Skin of body (tissue), 2 donors: ENCODE measurements around the gene SRRM3. TPM values are rescaled to one million over a fixed set of nuclear protein-coding genes. Genes with fewer than 3 reads are reported as not detected.
"Not testable (repeated sequence)": the region's sequence is repeated elsewhere in the genome, so short reads cannot be mapped to it uniquely, and the experiment has no call there.

Experiments used
- DNase-seq: peaks from one replicate; lab custom pipeline; 2025; lab: John Stamatoyannopoulos, UW
- total RNA-seq: library from RNA; depleted of rRNA; stranded (reverse); fragments of >200 nt; gene quantifications from one replicate; pipeline ENCODE4 v1.2.3, GENCODE V29; 2014

SRRM3 gene
- total RNA-seq, 1 donor from 2014 or later: 0.99 TPM

DNA sequence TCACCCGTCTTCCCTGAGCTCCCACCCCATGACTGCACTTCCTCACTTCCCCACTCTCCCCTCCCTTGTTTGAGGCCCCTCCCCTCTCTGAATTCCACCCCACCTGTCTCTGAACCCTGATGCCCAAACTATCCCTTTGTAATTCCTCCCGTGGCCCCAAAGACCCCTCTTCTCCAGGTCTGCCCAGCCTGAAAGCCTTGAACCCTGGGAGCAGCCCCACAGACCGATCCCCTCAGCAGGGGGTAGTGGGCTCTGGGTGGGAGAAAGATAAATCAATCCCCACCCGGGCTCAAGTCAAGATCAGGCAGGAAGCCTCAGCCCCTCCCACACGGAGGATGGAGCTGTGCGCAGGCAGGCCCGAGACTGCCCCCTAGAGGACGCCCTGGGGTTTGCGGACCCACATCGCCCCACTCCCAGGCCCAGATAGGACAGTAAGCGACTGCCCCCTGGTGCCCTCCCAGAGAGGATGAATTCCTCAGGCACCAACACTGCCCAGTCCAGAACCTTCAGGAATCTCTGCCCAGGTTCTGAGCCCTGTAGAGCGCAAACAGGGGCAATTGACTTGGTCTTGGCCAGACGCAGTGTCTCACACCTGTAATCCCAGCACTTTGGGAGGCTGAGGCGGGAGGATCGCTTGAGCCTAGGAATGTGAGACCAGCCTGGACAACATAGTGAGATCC, 112.5 kb downstream of the SRRM3 start:
- DNase-seq: peak; percentile 94

DNA sequence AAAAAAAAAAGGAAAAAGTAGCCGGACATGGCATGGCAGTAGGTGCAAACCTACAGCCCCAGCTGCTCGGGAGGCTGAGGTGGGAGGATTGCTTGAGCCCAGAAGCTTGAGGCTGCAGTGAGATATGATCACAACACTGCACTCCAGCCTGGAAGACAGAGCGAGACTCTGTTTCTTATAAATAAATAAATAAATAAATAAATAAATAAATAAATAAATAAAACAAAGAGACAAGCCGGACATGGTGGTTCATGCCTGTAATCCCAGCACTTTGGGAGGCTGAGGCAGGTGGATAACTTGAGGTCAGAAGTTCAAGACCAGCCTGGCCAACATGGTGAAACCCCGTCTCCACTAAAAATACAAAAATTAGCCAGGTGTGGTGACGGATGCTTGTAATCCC, 113.0 kb downstream of the SRRM3 start:
- DNase-seq: not testable (repeated sequence)

DNA sequence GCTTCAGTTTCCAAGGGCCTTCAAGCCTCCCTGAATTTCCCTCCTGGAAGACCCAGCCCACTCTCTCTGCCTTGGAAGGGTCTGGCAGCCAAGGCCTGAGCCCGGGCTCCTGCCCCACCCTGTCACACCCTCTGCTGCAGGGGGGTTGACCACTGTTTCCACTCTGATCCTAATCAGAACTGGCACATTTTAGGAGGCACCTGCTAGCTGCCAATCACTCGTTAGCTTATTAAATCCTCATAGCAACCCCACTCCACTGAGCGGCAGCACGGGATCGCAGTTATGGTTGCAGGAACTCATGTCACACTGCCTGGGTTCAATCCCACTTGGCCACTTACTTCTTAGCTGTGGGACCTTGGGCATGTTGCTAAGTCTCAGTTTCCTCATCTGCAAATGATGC, 113.7 kb downstream of the SRRM3 start:
- DNase-seq: no peak

DNA sequence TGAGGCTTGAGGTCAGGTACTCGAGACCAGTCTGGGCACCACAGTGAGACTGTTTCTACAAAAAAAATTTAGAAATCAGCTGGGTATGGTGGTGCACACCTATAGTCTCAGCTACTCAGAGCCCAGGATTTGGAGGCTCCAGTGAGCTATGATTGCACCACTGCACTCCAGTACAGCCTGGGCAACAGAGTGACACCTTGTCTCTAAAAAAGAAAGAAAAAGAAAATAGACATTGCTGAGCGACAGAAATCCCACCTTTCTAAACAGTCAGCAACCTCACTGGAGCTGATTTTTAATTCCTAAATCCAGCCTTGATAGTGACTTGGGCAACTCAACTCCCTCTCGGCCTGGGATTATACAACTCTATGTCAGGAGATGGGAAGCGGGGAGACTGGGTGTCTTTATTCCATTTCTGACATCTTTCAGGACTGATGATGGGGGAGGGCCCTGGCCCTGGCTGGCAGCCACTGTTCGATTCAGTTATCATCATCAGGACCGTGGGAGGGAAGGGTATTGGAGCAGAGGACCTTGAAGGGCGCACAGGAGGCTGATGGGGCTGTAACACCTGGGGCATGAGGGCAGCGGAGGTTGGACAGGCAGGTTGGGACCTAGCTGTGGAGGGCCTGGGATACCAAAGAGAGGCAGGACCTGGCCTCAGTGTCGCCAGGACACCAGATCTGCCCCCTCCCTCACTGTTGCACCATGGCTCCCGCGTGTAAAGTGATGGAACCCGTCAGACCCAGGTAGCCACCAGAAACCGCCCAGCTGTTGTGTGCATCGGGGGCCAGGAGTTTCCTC, 115.5 kb downstream of the SRRM3 start:
- DNase-seq: no peak

DNA sequence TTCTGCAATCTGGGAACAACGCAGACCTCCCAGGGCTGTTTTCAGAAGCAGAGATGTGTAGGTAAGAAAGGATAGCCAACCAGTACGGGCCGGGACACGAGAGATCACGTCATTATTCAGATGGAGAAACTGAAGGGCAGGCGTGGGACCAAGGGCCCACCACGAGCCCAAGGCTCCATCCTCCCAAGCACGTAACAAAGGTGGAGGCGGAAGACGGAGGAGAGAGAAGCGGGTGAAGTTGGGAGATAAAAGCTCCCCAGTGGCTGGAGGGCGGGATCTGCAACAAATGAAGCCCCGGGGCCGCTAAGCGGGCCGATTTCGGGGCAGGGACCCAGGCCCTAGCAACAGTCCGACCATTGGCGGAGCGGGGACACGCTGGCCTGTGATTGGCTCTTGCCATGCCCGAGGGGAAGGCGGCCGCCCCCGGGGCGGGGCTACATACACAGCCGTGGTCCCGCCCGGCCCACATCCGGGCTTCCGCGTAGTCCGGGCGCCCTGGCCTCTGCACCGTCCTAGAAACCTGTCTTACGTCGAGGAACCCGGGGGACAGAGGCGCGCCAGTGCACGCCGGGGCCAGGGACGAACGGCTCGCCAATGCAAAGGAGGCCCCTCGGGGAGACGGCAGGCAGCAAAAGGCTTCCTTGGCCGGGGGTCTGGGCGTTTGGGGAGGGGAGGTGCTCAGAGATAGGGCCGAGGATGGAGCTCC, 116.2 kb downstream of the SRRM3 start:
- DNase-seq: peak; percentile 96

DNA sequence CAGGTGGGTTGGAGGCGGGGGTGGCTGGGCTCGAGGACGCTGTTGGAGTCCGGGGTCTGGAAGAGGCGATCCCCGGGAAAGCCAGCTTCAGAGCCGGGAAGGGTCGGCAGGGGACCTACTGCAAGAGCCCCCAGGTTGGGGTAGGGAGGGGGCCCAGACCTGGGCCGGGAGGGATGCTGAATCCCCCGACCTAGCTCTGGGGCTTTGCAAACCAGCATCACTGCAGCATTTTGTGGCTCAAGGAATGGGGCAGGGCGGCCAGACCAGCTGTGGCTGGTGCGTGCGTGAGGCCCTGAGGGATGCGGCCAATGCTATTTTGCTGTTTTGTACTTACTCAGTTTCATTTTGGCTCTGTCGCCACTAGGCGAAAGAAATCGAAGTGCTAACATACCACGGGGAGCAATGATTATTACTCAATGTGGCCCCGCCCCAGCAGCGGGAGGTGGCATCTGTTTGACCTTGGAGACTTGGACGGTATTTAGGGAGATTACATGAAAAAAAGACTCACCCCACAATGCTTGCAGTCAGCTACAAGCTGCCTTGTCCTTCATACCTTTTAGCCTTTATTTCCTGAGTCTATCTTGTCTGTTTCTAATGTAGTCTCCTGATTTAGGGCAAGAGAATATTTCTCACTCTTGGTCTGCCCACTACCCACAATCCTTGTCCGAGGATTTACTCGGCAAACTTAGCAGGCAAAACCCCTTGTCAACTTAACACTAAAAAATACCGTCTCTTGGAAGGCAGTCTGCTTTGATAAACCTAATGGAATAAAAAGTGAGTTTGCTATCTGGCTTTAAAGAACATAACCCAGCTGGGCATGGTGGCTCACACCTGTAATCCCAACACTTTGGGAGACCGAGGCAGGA, 117.0 kb downstream of the SRRM3 start:
- peak; percentile 54 for DNase-seq

DNA sequence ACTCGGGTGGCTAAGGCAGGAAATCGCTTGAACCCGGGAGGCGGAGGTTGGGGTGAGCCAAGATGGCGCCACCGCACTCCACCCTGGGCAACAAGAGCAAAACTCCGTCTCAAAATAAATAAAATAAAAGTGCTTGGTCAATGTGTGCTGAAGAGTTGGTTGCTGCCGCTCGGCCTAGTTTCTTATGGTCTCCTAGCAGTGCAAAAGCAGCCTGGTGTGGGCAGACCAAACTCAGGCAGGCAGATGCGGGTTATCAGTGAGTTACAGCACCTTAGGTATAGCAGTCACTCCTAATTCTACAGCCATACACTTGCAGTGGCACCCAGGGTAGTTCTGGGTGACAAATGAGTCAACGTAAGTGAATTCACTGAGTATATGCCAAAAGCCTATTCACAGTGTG, 123.4 kb downstream of the SRRM3 start:
- no peak for DNase-seq

DNA sequence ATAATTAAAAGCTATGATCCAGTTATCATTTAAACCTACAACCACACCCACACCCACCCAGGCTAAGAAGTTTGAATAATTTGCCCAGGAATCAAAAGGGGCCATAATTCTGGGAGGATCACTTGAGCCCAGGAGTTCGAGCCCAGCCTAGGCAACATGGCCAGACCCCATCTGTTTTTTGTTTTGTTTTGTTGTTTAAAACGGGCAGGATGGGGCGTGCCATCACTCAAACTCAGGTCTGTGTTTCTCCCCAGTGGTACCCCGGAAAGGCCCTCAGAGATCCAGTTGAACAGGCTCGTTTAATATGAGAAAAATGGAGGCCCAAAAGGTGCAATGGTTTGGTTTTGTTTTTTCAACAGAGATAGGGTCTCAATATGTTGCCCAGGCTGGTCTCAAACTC, 124.1 kb downstream of the SRRM3 start:
- DNase-seq: no peak

DNA sequence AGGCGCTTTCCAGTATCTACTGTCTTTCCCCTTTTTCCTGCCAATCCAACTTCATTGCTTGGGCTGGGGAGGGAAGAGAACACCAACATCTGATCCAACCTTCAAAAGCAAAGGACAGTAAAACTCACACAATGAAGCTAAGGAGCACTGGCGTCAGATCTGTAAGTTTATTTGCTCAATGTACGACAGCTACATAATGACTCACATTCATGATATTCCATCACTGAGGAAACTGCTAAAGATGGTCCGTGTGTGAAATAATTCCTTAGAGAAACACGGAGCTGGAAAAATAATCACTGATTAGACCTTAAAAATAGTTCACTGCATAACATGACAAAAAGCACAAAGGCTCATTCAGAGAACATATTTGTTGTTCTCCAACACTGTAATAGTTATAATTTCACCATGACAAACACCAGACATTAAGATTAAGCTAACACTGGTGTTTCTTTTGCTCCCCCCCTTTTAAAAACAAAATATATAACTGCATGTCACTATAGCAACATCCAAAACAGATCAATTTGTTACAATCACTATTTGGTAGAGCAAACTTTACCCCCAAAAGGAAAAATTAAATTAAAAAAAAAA, 125.0 kb downstream of the SRRM3 start:
- DNase-seq: no peak

DNA sequence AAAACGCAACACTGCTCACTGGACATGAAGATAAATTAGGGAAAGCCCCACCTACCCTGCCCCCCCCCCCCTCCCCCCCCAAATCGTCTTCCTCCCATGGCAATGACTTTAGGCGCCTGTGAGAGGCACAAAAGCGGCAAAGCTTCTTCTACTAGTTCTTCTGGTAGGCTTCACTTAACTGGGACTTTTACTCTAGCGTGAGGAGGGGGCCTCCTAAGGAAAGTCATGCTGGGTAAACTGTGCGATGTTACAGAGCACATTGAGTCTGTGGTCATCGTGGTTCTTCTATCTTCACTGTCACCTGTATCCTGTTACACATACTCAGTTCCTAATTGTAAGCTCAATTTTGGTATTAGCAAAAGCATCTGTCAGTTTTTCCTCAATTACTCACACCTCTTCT, 125.9 kb downstream of the SRRM3 start:
- no peak for DNase-seq

DNA sequence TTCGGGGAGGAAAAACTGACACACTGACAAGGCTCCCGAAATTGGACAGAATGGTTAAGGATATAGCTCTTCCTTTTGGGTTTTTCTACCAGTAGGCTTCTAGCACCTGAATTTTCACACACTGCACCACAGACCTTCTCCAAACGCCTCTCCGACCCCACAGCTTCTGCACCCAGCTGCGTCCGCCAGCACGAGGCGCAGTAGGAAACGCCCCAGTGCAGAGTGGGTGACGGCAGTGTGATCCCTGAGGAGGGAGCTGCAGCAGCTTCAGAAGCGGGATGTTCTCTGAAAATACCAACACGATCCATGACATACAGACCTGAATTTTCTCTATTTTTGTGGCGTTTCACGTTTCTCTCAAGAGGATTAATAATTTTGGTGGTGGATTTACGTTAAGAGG, 126.7 kb downstream of the SRRM3 start:
- no peak for DNase-seq

DNA sequence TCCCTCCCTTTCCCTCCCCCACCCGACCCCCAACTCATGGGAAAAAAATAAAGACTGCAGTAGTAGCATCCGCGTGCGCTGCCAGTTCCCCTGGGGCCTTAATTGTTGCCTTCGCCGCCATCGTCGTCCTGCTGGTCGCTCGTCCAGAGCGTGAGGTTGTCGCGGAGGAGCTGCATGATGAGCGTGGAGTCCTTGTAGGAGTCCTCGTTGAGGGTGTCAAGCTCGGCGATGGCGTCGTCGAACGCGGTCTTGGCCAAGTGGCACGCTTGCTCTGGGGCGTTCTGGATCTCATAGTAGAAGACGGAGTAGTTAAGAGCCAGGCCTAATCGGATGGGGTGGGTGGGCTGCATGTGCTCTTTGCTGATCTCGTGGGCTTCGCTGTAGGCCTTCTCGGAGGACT, 127.8 kb downstream of the SRRM3 start:
- no peak for DNase-seq

DNA sequence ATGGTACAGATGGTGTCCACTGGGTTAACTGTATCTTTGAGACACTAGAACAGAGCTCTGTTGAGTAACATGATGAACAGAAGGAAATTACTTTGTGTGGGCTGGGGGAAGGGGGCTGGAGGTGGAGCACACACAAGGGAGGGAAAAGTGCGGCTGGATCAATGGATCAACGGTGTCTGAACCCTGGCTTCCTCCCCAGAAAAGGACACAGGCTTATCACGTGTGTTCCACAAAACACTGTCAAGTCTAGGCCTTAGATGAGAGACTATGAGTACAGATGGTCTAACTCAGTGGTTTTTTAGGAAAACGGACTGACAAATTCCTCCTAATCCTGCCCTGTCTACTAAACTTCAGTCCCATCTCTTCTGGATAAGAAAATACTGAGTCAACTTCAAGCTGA, 128.6 kb downstream of the SRRM3 start:
- no peak for DNase-seq

DNA sequence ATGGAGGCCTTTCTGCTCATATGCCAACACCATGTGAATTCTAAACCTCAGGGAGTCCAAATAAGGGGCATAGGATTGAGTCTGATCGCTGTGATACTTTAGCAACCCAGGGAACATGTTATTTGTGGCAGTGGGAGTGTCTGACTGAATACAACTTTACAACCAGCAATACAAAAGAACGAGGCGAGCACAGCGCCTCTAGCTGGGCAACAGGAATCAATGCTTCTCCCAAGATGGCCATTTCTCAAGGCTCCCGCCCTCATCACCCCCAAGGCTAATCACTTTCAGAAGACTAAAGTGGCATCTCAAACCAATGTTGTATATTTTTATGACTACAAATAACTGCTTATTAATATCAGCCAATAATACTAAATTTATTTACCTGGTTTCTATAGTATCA, 129.0 kb downstream of the SRRM3 start:
- no peak for DNase-seq

DNA sequence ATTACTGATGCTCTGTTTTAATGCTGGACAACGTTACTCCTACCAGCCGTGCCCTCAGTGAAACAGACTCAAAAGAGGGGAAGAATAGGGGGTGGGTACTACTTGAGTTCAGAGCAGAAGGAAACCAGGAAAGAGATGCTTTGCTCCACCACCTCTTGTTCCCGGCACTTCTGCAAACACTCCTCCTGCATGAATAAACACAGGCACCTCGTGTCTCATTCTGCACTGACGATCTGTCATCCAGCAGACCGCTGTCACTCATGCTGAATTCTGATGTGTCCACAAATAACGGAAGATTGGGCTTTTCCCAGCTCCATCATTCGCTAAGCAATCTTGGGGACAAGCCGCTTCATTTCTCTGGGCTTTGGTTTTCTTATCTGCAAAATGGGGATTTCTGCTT, 130.4 kb downstream of the SRRM3 start:
- no peak for DNase-seq

DNA sequence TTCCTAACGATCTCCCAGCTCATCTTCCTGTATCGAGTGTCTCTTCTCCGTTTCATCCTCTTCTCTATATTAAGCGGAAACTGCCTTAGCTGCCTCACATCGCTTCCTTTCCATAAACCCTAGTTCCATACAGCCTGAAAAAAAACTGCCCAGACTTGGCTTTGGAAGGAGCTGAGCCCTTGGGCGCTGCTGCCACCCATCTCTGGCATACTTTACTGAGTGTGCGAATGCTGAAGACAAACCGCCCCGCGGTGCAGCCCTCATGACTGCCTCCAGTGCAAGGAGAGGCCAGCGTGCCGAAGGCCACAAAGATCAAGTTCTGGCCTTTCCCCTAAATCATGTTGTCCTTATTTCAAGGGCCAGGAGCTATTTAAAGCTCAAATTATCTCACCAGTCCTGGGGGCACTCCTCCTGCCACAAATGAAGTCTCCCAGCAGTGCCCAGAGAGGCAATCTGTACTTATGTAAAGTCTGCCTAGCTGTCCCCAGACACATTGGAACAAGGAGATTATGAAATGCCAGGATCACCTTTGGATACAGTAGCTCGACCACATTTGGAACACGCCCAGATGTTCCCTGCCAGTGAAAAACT, 131.9 kb downstream of the SRRM3 start:
- no peak for DNase-seq

DNA sequence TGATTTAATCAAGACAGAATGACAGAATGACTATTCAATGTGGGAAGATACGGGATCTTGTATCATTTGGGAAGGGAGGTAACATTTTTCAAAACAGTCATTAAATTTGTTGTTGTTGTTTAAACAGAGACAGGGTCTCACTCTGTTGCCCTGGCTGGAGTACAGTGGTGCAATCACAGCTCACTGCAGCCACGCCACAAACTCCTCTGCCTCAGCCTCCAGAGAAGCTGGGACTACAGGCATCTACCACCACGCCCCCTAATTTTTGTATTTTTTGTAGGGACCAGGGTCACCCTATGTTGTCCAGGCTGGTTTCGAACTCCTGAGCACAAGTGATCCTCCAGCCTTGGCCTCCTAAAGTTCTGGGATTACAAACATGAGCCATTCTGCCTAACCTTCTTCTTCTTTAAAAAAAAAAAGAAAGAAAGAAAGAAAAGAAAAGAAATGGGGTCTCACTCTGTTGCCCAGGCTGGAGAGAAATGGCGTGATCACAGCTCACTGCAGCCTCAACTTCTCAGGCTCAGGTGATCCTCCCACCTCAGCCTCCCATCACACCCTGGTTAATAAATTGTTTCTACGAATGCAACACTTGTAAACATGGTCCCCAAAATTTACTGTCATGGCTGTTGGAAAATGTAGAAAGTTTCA, 132.7 kb downstream of the SRRM3 start:
- no peak for DNase-seq

DNA sequence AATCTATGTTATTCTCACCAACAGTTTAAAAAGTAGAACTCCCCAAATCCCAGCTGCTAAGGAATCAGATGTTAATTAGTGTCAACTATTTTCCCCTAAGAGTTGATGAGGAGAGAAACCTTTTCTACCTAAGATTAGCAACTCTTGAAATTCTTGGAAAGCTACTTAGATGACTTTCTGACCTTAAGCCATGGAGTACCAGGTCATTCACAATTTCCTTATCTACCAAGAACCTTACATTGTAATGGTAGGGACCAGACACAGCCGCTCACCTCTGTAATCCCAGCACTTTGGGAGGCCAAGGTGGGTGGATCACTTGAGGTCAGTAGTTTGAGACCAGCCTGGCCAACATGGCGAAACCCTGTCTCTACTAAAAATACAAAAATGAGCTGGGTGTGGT, 133.7 kb downstream of the SRRM3 start:
- DNase-seq: not testable (repeated sequence)

DNA sequence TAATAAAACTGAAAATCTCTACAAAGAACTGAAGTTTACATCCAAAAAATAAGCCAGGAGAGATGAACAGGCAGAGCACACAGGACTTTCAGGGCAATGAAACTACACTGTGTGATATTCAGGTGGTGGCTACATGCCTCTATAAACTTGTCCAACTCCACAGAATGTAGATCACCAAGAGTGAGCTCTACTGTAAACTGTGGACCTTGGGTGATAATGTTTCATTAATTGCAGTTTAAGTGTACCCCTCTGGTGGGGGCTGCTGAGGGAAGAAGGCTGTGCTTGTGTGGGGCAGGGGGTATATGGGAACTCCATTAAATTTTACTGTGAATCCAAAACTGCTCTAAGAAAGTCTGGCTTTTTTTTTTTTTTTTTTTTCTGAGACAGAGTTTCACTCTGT, 134.4 kb downstream of the SRRM3 start:
- DNase-seq: no peak
